Stomach smooth muscle (tissue), 2 donors: Measurements from ENCODE around the gene SPACA1.

ENCODE experiments used
- H3K27ac ChIP-seq: one replicate; pipeline ENCODE4 v1.7.0; 2013; ENCODE audit warnings: mild to moderate bottlenecking, low read length, inconsistent platforms
- H3K27me3 ChIP-seq, 2 donors: one replicate each; pipeline ENCODE4 v1.7.0; 2013; ENCODE audit warnings: low read length in 2 of 2; ENCODE audit not compliant: insufficient read depth in 2 of 2, control insufficient read depth in 1 of 2
- H3K36me3 ChIP-seq, 2 donors: one replicate each; pipeline ENCODE4 v1.7.0; 2013; ENCODE audit warnings: low read length in 2 of 2; ENCODE audit not compliant: control insufficient read depth in 2 of 2, insufficient read depth in 2 of 2
- H3K4me1 ChIP-seq: one replicate; pipeline ENCODE4 v1.7.0; 2013; ENCODE audit warnings: low read length; ENCODE audit not compliant: control insufficient read depth, insufficient read depth
- H3K4me3 ChIP-seq, 2 donors: one replicate each; pipeline ENCODE4 v1.7.0; 2013; ENCODE audit warnings: low read length in 2 of 2
- H3K9ac ChIP-seq, 2 donors: one replicate each; pipeline ENCODE4 v1.7.0; 2013; ENCODE audit warnings: low read length in 2 of 2, mild to moderate bottlenecking in 1 of 2
- H3K9me3 ChIP-seq, 2 donors: one replicate each; pipeline ENCODE4 v1.7.0; 2013; ENCODE audit warnings: low read length in 2 of 2; ENCODE audit not compliant: control insufficient read depth in 2 of 2
- donor health status: healthy.
- donor health status: Pancreatic carcinoma.

Gene SPACA1

DNA sequence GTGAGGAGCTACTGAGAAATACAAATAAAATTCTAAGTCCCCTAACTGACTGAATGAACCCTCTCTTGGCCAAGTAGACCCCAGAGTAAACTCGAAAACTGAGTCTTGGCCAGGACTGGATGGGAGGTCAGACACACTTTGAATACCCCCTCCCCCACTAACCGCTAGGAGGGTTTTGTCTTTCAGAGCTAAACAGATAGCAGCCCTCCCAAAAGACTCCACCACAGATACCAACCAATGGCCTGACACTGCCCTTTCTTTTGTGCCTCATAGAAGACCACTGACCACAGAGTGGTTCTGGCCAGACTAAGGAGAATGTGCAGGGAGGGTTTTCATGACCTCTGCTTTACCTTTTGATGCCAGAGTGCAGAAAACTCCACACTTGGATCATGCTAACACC is 42.1 kb downstream of the SPACA1 start:
- Histone ChIP-seq H3K9me3 (no peaks in the 10 kb centered on the region), H3K9ac (no peak overlapping the region), H3K36me3 (no peaks in the 10 kb centered on the region), H3K27me3 (no peaks in the 10 kb centered on the region), H3K27ac (no peak overlapping the region), H3K4me1 (no peaks in the 10 kb centered on the region), H3K4me3 (no peak overlapping the region)

DNA sequence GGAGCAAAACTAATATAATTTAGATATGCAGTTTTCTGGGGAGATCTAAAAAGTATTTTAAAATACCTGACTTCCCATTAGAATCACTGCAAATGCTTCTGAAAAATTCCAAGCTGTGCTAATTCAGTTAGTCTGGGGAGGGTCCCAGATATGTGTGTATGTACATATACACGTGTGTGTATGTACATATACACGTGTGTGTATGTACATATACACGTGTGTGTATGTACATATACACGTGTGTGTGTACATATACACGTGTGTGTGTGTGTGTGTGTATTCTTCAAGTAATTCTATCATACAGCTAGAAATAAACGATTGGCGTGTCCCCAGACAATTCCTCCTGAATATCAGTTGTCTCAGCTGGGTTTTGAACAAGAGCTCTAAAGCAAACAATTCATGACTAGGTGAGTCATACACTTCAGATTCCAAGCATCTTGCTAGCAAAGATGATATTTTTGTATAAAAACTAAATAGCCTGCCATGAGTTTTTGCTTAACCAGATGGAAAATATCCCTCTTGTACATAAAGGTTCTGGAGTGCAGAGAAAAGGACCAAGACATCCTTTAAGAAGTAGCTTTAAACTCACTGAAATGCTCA is 58.2 kb downstream of the SPACA1 start:
- Histone ChIP-seq H3K27me3 (no peaks in the 10 kb centered on the region), H3K27ac (no peak overlapping the region), H3K36me3 (no peaks in the 10 kb centered on the region), H3K9me3 (no peaks in the 10 kb centered on the region), H3K9ac (no peak overlapping the region), H3K4me1 (no peaks in the 10 kb centered on the region), H3K4me3 (no peak overlapping the region)

DNA sequence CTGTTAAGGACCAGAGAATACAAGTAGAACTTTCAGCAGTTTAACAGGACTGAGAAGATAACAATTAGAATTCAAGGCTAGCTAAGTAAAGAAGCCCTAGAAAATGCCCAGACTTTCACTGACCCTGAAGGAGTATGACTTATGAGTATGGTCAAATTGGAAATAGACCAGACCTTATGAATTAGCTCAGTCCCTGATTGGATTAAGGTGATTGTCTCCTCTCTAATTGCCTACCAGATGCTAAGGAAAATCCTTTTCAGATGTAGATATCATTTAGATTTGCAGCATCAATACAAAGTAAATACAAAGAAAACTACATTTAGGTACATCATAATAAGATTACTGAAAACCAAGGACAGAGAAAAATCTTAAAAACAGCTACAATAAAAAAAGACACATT is 59.6 kb downstream of the SPACA1 start:
- Histone ChIP-seq H3K27me3 (no peaks in the 10 kb centered on the region), H3K4me1 (no peaks in the 10 kb centered on the region), H3K9me3 (no peaks in the 10 kb centered on the region), H3K4me3 (no peak overlapping the region), H3K9ac (no peak overlapping the region), H3K27ac (no peak overlapping the region), H3K36me3 (no peaks in the 10 kb centered on the region)

DNA sequence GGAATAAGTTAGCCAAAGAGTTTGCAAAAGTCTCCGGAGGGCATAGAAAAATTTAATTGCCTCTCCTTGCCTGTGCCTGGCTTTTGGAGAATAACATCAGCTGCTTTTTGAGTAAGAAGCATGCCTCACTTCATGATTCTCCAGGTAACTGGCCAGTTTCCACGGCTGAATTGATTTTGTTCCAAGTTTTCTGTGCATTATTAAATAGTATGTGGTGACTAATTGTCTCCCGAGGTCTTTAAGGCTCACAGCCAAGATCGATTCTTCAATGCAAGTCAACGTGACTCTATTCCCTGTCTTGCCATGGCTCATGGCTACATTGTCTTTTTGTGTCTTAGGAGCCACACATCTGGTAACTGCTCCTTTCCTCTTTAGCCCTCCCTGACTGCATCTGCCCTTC is 64.3 kb downstream of the SPACA1 start:
- H3K27me3 ChIP-seq = no peaks in the 10 kb centered on the region
- H3K36me3 ChIP-seq = no peaks in the 10 kb centered on the region

DNA sequence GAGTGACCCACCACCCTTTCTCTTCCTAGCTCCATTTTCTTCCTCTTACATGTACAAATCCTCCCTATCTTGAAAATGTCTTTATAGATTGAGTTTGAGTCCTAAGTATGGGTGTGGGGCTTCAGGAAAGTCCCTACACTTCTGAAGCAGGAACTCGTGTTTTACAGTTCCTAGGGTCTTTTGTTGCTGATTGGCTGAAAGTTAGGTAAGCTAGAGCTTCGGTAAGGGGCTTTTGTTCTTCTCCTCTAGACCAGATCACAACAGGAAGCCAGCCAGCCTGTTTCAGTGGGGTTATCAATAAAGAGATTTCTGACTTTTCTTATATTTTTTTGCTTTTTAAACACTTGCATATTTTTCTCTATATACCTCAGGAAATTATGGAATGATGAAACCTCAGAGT is 67.2 kb downstream of the SPACA1 start:
- H3K4me1 ChIP-seq = no peaks in the 10 kb centered on the region
- H3K36me3 ChIP-seq = no peaks in the 10 kb centered on the region

More for the DNA sequence above, 64.3 kb downstream of the SPACA1 start:
- no peaks in the 10 kb centered on the region for H3K9me3 ChIP-seq
- H3K27ac ChIP-seq = no peak overlapping the region
- no peak overlapping the region for H3K9ac ChIP-seq
- H3K4me1 ChIP-seq = no peaks in the 10 kb centered on the region
- H3K4me3 ChIP-seq = no peak overlapping the region

DNA sequence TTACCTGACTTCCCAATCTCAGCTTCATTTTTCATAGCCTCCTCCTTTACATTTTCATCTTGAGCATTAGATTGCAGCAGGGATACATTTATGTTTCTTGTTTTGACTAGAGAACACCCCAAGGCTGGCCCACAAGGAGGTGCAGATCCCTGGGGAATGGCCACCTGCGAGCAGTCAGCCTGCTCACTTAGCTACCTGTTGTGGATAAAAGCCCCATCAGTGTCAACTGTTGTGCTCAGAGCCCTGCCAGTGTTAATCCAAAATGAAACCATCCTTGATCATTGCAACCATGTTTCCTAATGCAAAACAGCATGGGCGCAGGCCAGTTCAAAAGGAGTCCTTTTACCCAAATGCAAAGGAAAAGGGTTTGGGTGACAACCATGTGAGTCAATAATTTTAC is 67.7 kb downstream of the SPACA1 start:
- Histone ChIP-seq H3K9ac (no peak overlapping the region), H3K36me3 (no peaks in the 10 kb centered on the region), H3K27ac (no peak overlapping the region), H3K27me3 (no peaks in the 10 kb centered on the region), H3K4me3 (no peak overlapping the region), H3K9me3 (peaks cover 0 to 2% of the 10 kb centered on the region in 2 donors), H3K4me1 (no peaks in the 10 kb centered on the region)

More for the DNA sequence above, 67.2 kb downstream of the SPACA1 start:
- H3K27ac ChIP-seq = no peak overlapping the region
- no peaks in the 10 kb centered on the region for H3K9me3 ChIP-seq
- H3K9ac ChIP-seq = no peak overlapping the region
- no peak overlapping the region for H3K4me3 ChIP-seq
- H3K27me3 ChIP-seq = no peaks in the 10 kb centered on the region

DNA sequence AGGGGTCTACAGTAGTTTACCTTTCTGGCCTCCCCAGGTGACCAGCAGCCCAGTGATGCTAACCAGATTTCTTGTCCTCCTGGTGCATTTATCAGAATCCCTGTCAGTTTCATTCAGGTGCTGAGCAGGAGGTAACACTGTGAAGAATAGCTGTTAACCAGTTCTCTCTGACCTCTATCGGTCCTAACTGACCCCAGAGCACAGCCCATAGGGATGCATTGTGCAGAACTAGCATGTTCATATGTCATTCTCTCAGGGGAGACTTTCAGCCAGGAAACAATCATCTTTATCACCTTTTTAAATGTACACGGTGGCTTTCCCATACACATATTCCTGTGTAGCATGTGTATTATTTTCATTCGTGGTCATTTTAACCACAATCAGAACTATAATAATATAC is 68.6 kb downstream of the SPACA1 start:
- H3K9ac ChIP-seq = no peak overlapping the region
- peaks cover 0 to 2% of the 10 kb centered on the region in 2 donors for H3K9me3 ChIP-seq
- no peaks in the 10 kb centered on the region for H3K27me3 ChIP-seq

More for the DNA sequence above, 68.6 kb downstream of the SPACA1 start:
- H3K27ac ChIP-seq = no peak overlapping the region
- no peak overlapping the region for H3K4me3 ChIP-seq
- no peaks in the 10 kb centered on the region for H3K4me1 ChIP-seq
- no peaks in the 10 kb centered on the region for H3K36me3 ChIP-seq
